GM12801 (cell line): Measurements from ENCODE around the gene VOPP1.

Experiments used
- TF ChIP-seq, protein P1 (sequence below): IDR thresholded peaks from one replicate; pipeline ENCODE4 v1.5.1; 2011; ENCODE audit warnings: control low read depth; ENCODE audit not compliant: insufficient read length; ENCODE audit errors: extremely low read depth

Gene VOPP1

DNA sequence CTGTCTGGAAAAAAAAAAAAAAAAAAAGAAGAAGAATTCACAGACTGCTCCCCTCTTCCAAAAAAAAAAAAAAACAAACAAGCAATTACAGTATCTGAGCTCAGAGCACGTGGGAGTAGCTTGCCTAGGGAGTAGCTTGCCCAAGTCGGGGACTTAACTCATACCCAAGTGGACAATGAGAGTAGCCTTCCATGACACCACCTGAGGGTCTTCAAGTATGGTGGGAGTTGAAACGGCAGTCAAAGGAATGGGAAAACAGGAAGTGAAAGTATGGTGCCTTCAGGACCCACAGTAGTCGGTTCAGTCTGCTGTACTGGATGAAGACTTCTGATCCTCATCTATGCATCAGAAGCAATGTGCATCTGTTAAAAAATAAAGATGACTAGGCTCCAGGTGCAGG is 10.6 kb downstream of the VOPP1 start:
- TF ChIP-seq, protein P1, sequence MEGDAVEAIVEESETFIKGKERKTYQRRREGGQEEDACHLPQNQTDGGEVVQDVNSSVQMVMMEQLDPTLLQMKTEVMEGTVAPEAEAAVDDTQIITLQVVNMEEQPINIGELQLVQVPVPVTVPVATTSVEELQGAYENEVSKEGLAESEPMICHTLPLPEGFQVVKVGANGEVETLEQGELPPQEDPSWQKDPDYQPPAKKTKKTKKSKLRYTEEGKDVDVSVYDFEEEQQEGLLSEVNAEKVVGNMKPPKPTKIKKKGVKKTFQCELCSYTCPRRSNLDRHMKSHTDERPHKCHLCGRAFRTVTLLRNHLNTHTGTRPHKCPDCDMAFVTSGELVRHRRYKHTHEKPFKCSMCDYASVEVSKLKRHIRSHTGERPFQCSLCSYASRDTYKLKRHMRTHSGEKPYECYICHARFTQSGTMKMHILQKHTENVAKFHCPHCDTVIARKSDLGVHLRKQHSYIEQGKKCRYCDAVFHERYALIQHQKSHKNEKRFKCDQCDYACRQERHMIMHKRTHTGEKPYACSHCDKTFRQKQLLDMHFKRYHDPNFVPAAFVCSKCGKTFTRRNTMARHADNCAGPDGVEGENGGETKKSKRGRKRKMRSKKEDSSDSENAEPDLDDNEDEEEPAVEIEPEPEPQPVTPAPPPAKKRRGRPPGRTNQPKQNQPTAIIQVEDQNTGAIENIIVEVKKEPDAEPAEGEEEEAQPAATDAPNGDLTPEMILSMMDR, result no peak

DNA sequence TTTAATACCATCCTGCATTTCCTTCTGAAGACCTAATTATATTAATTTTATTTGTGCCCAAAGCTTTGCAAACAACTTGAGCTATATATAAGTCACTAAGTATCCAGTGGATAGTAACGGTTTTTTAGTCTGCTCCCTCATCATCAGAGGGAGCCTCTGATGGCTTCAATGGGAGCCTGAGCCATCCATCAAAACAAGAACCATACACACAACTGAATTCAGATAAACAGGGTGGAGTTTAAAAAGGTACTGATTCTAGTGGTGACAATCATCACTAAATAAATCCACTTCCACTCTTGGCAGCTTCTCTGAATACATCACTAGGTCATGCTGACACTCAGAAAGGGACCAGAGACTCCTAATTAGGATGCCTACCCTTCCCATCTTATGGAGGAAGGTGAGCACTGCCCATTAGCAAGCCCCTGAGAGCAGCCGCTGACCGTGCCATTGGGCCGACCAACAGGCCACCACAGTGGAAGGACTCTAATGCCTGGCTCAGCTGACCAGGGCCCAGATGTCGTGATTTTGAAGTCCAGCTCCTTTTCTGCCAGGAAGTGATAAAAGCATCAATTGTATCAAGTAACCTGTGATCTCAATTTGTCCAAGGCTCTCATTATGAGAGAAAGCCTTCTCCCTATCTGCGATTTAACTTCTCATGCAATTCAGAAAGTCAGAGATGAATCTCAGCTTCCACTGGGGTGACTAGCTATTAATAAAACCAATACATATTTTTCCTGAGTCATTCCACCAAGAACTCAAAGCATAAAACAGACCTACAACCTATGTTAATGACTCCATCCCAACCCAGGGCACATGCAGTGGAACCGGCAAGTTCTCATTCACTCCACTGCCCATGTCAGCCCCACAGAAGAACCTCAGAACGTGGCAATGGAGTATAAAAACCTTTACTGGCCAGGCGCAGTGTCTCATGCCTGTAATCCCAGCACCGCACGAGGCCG is 13.1 kb downstream of the VOPP1 start:
- TF ChIP-seq, protein P1, result no peak

DNA sequence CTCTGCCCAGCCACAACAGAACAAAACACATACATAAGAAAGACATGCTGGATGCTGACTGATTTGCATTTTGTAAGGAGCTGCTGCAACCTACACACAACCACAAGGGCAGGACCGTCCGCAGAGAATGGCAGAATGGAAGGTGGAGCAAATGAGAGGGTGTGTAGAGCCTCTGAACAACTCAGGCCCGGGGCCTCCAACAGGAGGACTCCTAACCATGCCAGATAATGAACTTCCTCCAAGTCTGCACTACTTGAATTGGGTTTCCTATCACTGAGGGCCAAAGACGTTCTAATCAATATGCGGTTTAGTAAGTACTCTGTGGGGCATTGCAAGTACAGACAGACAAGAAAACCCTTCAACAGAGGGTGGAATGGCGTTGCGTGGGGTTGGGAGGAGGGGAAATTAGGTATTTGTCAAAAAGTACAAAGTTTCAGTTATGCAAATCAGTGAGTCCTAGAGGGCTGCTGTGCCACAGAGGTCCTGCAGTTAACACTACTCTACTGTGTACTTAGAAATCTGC is 14.6 kb downstream of the VOPP1 start:
- TF ChIP-seq, protein P1, result no peak

DNA sequence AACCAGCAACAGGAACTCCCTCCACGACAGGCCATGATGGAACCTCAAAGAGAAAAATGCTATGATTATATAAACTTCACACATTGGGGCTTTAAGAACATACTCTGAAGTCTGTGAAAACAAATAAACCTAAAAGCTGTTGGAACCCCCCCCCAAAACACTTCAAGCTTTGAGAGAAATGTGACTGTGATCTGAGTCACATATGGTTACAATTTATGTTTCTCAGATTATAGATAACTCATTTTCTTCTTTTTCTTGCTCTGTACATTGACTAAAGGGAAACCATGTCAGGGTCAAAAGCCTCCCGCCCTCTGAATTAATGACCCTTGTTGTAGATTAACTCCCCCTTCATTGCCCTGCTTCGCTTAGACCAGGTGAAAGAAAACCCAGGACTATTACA is 15.8 kb downstream of the VOPP1 start:
- TF ChIP-seq, protein P1, result no peak

DNA sequence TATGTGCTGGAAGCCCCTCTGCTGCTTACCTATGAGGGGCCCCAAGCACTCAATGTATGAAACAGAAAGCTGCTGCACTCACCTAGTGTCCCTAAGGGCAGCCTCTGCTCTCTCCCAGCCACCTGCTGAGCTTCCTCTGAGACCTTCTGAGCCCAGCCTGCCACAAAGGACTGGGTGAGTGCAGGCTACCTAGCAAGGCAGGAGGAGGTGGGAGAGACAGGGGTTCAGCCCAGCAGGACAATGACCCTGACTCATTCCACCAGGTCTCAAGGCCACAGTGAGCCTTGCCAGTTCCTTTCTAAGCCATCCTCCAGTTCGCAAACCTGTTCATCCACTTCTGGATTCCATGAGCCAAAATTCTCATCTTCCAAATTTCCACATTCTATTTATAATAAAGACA is 16.3 kb downstream of the VOPP1 start:
- TF ChIP-seq, protein P1, result no peak

DNA sequence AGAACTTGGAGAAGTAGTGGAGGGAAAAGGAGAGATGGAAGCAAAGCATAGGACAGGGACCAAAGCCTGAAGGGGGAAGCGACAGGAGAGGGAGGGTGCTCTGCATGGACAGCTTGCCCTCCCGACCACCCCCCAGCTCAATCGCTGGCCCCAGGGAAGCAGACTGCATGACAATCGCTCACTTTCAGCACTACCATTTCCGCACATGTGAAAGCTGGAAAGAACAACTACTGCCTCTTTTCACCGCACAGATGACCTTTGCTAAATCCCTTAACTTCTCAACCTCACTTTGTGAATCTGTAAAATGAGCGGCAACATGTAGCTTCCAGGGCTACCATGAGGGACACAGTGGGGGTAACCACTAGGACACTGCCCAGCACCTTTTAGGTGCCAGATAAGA is 17.1 kb downstream of the VOPP1 start:
- TF ChIP-seq, protein P1, result no peak

DNA sequence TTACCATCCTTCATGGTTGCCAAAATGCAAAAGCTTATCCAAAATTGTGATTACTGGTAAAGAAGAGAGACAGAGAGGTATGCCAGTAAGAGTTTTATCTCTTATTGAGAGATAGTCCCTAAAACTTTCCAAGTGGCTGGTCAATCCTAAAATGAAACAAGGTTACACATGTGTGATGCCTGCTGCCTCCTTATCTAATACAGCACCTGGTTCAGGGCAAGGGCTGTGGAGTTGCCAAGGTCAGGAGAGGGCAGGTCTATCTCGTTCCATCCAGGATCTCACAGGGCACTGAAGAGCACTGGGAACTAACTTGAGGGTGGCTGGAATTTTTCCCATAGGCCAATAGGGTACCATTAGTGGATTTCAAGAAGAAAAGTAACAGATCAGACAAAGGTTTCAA is 18.3 kb downstream of the VOPP1 start:
- TF ChIP-seq, protein P1, result no peak
